T-helper 2 cell (primary cell): ENCODE measurements around the gene GSTO2.

Source experiments
- DNase-seq, 5 experiments: peaks; one replicate each; pipeline versions ENCODE4 v3.0.0 to v3.0.0-alpha.2; 2012 to 2022

Gene GSTO2

DNA sequence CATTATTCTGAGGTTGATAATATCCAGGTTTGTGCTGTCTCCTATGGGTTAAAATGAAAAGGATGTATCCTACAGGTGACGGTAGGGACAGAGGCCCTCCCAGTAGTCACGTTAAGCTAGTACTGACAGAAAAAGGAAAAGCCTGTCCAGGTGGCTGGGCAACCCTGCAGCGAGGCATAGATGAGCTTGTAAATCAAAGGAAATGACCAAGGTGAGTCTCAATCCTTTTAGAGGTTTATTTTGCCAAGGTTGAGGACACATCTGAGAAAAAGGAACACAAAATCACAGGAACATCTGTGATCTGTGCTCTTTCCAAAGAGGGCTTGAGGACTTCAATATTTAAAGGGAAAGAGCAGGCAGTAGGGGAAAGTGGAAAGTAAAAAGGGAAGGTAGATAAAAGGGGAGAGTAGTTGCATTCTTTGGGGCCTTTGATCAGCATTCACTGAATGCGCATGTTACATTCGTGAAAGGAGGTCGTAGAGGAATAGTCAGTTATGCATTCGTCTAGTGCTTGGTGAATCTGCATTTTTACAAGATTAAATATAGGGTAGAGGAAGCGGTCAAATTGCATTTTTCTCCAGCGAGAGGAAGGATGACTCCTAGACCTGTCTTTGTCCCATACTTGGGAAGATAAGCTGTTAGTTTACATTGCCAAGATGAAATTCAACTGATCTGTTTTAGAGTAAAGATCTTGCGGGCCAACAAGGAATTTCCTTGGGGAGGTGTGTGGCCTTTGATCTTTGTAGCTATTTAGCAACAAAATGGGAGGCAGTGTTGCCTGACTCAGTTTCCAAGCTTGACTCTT, 15.2 kb upstream of the GSTO2 start:
- DNase-seq = no peak

DNA sequence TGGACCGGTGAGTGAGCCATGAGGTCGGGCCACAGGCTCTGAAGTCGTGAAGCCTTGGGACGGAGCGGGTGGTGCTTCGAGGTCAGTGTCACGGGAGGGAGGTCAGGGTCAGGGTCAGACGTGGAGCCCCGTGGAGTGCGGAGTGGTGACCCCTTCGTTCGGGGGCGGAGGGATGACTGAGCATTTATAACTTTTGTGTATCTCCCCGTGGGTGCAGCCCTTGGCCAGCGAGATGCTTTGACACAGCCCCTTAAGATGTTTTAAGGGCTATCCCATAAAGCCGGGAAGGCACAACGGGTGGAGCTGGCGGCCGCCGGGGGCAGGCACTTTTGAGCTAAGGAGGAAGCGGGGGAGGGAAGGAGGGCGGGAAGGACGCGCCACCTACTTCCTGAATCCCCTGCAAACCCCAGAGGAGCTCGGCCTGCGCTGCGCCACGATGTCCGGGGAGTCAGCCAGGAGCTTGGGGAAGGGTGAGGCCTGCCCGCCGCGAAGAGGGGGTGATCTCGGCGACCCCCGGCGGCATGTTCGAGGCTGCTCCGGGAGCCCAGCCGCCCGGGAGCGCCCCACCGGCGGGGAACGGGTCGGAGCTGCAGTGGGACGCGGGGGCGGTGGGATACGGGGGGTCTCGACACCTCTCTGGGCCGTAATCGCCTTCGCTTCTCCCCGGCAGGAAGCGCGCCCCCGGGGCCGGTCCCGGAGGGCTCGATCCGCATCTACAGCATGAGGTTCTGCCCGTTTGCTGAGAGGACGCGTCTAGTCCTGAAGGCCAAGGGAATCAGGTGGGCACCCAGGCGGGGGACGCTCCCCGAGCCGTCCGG, 14.3 kb upstream of the GSTO2 start, which contains the start of gene GSTO1:
TSS of gene GSTO1 (plus strand) at position 400 of the 818 bp plus-strand sequence. CDS start at position 437, 37 bp downstream.
- peak in 4 of 5 experiments; percentile 15 to 65 (median 44) for DNase-seq

DNA sequence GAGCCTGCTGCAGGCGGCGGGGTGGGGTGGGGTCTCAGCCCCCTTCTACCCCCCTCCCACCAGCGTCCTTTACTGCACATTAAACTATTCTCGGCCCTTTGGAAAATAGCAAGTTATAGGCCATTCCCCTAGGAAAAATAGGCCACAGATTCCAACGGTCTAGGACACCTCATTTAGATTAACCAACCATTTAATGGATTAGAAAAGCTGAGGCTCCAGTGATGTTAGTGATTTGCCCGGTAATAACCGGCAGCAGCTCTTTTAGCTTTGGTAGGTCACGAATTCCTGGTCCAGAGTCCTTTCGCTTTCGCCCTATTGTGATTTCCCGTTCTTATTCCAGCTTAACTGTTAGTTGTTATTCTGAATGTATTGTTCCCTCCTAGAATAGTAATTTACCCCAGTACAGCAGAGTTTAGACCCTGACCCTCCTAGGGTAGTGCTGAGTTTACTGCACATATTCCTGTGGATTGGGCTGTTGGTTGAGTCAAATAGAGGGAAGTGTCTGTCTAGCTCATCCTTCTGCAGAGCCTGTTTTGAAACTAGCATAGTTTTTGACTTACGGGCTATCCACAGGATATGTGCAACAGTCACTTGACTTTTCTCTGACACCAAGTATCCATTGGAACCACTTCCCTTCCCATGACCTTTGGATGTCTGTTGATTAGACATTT, 13.5 kb upstream of the GSTO2 start:
- peak in 2 of 5 experiments; percentile 16 to 45 for DNase-seq

DNA sequence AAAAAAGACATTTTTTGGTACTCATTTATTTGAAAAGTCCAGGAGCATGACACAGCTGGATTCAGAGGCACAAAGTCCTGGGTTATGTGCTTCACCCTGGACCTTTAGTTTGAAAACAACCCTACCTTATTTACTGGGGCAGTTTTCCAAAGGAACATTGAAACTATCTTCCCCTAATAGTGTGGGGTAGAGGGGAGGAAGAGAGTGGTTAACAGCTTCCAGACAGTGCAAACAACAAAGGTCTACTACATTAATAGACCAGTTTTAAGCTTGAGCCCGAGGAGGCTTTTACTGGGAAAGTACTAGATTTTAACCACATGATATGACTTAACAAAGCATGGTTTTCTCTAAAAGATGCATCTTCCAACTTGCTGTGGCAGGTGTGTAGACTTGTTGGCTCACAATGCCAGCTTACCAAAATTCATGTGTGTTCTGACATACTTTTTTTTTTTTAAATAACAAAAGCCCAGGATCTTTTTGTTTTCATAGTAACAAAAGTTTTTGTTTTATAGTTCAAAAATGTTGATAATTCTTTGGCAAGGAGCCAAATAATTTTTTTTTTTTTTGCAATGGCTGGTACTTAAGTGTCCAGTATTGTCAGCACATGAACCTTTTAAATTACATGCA, 12.5 kb upstream of the GSTO2 start:
- peak in 2 of 5 experiments; percentile 10 to 33 for DNase-seq

DNA sequence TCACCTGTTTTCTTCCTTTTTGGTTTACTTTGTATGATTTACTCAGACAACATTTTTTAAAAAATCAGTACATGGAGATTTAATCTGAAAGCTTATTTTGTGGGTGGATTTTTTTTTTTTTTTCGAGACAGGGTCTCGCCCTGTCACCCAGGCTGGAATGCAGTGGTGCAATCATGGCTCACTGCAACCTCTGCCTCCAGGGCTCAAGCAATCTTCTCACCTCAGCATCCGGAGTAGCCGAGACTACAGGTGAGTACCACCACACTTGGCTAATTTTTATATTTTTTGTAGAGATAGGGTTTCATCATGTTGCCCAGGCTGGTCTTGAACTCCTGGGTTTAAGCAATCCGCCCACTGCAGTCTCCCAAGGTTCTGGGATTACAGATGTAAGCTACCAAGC, 11.7 kb upstream of the GSTO2 start:
- no peak for DNase-seq

DNA sequence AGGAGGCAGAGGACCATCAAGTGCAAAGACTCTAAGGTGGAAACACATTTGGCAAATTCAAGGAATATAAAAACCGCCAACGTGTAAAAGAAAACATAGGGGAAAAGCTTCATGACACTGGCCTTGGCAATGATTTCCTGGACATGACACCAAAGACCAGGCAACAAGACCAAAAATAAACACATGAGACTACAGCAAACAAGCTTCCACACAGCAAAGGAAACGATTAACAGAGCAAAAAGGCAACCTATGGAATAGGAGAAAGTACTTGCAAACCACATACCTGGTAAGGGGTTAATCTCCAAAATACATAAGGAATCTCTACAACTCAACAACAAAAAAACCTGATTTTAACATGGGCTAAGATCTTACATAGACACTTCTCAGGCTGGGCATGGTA, 10.8 kb upstream of the GSTO2 start:
- no peak for DNase-seq

DNA sequence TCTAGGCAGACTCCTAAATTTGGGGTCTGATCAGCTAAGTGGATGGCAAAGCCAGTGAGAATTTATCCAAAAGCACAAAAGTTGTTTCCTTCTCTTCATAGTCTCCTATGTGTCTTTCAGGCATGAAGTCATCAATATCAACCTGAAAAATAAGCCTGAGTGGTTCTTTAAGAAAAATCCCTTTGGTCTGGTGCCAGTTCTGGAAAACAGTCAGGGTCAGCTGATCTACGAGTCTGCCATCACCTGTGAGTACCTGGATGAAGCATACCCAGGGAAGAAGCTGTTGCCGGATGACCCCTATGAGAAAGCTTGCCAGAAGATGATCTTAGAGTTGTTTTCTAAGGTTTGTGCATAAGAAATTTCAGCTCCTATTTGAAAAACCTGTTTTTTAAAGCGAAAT, 9.5 kb upstream of the GSTO2 start:
- DNase-seq = no peak

DNA sequence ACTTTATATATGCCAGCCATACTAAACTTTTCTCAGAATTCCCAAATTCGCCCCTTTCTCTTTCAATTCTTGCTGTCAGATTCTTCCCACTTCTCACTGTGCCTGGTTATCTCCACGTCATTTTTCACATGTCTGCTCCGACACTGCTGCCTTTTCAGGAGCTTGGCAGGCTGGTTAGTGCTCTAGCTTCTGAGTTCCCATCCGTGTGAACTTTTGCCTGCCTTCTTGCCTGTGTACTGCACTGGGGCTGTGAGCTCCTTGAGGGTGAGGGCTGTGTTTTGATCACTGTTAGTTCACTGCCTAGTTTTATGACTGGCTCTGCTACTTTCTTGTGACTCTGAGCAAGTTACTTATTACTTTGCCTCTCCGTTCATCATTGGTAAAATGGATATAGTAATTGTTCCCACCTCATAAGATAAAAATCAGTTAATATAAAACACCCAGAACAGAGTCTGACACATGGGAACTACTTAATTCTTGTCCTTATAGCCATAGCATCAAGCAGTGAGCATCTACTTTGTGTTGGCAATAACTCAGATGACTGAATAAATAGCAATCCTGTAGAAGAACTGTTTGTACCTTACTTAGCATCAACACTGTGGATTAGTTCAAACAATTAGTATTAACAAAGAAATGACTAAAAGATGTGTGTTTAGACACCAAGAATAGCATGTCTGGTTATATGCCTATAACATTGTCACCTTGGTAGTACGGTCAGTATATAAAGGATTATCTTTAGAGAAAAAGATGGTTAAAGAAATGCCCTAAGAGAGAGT, 8.8 kb upstream of the GSTO2 start:
- no peak for DNase-seq

DNA sequence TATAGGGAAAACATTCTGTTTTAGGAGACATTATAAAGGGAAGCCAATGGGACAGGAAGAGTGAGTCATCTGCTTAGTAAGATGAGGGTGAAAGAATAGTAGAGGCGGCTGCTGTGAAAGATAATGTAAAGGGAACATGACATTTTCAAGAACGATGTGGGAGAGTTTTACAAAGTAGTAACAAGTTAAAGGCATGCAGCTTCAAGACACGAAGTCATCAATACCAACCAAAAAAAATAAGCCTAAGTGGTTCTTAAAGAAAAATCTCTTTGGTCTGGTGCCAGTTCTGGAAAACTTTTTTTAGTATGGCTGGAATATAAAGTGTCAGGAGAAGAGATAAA, 8.2 kb upstream of the GSTO2 start:
- peak in 1 of 5 experiments; percentile 30 for DNase-seq

DNA sequence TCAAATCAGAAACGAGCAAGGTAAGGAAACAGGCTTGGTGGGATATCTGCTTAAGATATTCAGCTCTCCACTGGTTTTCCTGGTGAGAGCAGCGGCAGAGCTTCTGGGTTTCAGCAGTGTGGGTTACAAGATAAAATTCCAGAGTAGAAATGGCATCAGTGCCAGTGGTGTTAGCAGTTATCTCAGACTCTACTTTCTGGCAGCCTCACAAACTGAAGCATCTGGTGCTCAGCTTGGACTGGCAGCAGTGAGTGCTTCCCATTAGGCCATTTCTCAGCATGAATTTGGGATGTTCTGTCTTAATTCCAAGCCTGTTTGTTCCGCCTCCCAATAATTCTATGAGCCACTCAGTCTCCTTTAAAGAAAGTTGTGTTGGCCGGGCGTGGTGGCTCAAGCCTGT, 6.9 kb upstream of the GSTO2 start:
- DNase-seq = no peak

DNA sequence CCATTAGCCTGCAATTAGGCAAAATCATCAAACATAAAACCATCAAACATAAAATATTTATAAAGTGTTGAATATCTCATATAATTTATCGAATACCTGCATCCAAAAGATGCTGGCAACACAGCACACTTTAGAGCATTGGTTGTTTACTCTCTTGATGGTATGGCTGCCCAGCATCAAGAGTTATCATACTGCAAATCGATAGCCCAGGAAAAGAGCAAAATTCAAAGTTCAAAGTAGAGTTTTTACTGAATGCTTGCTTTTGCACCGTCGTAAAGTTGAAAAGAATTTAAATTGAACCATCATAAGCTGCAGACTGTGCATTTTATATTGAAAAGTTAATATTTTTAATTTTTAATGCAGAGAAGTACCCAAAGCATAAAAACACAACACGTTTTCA, 4.2 kb upstream of the GSTO2 start:
- no peak for DNase-seq

DNA sequence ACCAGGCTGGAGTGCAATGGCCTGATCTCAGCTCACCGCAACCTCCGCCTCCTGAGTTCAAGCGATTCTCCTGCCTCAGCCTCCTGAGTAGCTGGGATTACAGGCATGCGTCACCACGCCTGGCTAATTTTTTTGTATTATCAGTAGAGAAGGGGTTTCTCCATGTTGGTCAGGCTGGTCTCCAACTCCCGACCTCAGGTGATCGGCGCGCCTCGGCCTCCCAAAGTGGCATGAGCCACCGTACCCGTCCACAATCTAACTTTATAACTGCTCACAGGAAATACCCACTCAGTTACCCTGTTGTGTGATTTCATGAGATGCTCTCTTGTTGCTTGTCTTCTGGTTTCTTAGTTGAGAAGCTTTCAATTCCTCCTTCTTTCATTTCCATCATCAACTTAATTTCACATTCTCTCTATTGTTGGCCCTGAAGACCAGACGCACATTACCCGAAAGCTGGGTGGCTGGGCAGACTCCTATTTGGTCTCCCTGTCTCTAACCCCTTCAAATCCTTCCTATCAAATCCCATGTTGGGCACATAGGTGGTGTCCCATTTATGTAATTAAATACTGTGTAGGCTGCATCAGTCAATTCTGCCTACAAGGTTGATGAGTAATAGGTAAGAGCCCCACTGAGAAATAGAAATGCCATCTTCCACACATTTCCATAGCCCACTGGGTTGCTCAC, 1.1 kb upstream of the GSTO2 start:
- peak in 1 of 5 experiments; percentile 40 for DNase-seq

DNA sequence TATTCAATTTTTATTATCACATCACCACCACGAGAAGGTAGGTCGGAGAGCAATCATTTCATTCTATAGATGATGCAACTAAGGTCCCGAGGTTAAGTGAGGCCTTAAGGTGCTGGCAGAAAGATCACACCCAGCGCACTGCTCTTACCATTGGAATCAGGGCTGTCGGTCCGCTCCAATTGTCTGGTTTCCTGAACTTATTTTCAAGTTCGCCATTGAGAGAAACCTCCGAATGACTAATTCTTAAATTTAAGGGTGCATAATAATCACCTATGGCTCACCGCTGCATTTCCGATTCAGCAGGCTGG, 625 bp upstream of the GSTO2 start:
- no peak for DNase-seq

DNA sequence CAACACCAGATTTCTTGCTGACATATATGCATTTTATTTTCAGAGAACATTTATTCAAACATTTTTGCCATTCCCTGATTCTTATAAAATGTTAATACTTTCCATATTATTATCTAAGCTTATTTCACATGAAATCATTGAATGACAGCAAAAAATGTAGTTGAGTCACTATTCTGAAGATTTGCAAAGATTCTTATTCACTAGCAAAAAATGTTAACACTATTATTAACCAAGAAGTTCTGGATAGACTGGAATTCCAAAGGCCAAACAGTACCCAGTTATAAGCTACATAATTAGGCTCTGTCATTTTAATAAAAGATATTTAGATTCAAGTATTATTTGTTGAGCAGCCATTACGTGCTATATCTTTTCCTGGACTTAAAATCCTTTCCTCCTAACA, 4.3 kb downstream of the GSTO2 start:
- no peak for DNase-seq

DNA sequence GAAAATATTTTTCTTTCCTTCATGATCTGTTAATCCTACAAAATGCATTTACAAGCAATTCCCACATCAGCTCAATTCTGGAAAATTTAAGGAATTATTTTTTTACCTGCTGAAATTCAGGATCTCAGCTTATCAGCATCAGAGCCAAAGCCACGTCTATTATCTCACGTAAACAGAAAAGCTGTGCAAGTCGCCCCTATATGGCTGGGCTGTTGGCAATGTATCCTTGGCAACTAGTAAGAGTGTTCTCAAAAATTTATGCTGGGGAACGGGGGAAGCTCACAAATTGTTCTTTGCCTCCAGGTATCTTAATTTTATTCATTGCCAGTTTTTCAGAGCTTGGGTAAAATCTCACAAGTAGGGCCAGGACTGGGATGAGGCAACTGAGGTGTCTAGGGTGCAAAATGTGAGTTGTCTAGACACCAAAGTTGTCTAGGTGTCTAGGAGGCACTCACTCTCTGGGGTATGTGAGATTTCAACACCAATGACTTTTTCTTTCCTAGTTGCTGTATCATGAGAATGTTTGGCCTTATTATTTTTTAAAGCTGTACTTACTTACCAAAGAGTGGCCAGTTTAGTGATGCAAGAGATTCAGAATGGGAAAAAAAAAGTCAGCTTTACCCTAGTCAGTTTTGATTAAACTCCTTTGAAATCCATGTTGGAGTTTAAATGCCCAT, 5.1 kb downstream of the GSTO2 start:
- DNase-seq = no peak

DNA sequence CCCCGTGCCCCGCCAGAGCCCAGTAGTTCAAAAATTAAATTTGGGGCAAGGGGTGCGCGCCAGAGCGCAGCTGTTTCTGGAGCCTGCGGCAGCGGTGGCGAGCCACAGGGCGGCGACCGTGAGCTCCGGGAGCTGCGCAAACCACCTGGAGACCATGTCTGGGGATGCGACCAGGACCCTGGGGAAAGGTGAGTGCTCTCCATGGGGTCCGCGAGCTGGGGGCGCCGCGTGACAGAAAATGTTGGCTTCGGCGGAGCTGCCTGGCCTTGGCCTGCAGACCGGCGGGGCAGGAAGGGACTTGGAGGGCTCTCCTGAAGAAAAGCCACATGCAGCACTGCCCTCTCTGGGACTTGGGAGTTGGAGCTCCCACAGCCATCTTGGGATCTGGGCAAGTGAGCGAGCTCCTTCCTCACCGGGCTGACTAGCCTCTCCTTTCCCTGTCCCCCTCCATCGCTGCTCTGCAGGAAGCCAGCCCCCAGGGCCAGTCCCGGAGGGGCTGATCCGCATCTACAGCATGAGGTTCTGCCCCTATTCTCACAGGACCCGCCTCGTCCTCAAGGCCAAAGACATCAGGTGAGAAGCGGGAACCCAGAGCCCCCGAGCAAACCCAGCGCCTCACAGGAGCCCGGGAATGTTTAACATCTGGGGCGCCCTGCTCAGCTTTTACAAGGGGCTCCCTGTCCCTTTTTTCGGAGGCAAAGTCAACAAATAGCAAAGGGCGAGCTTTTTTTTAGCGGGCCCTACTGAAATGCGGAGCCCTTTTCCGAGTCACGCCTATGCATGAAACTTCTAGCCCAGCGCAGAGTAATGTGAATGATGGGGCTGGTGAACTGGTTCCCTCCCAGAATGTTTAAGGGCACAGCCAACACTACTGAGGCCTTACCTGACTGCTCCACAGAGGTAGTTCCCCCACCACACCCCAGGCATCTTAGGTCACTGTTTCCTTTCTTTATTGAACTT, 6.1 kb downstream of the GSTO2 start:
- peak in 2 of 5 experiments; percentile 38 to 59 for DNase-seq

DNA sequence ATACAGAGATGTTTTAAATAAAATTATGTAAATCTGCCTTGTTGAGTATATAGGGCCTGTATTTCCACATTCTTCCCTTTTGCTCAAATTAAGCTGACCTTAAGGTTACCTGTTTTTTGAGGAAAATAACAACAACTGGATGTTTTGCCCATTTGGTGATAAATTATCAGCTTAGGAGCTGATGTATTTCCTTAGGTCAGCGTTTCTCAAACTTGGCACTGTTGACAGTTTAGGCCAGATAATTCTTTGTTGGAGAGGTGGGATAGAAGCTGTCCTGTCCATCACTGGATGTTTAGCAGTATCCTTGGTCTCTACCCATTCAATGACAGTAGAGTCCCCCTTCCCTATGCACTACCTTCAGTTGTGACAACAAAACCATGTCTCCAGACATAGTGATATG, 7.2 kb downstream of the GSTO2 start:
- no peak for DNase-seq

DNA sequence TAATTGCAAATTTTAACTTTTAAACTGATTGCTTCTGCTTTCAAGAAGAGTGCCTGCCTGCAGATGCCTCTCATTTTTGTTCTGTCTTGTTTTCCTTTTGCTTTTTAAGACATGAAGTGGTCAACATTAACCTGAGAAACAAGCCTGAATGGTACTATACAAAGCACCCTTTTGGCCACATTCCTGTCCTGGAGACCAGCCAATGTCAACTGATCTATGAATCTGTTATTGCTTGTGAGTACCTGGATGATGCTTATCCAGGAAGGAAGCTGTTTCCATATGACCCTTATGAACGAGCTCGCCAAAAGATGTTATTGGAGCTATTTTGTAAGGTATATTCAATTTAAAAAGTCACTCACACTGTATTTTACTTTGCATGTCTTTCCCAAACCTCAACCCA, 8.8 kb downstream of the GSTO2 start:
- no peak for DNase-seq

DNA sequence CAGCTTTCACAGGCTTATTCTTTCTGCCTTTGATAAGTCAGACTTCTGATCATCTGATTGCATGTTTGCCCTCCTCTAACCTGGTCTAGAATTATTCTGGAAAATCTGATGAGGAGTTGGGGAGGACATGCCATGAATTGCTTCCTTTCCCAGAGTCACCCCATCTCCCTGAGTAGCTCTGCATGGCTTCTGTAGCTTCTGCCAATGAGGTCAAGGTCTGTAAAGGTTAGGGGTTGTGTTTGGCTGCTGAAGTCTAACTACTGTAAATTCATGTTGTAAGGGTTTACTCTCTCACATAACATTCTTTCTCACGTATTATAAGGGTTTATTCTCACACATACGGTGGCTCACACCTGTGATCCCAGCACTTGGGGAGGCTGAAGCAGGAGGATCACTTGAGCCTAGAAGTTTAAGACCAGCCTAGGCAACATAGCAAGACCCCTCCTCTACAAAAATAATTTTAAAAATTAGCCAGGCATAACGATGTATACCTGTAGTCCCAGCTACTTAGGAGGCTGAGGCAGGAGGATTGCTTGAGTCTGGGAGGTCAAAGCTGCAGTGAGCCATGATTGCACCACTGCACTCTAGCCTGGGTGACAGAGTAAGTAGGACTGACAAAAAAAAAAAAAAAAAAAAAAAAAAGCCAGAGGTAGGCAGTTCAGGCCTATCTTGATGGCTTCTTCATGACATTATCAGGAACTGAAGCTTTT, 10.7 kb downstream of the GSTO2 start:
- no peak for DNase-seq
